B cell (primary cell): ENCODE measurements around the gene A1BG.

Experiments
- CTCF ChIP-seq: fragments of 200-600 bp; IDR thresholded peaks from one replicate; pipeline ENCODE4 v1.8.0; 2022; ENCODE audit warnings: antibody characterized with exemption, mild to moderate bottlenecking
- EZH2 ChIP-seq: IDR thresholded peaks from 2 replicates; pipeline ENCODE4 v1.6.1; 2012; ENCODE audit warnings: borderline replicate concordance, low read depth, mild to moderate bottlenecking, moderate library complexity, low read length; ENCODE audit not compliant: insufficient read depth, poor library complexity, severe bottlenecking

- TF ChIP-seq CTCF (no peak), EZH2 (no peak)
These were observed 10.9 kb upstream of the A1BG start for GRCh38 chr19:58364146-58364545.
